Neural cell (in vitro differentiated cells): ENCODE results near the gene CPA3.

Source experiments
- CTCF ChIP-seq: fragments of 450-650 bp; IDR thresholded peaks from 2 replicates; pipeline ENCODE4 v1.5.1; 2014; ENCODE audit warnings: antibody characterized with exemption, mild to moderate bottlenecking, moderate library complexity; ENCODE audit not compliant: poor library complexity, severe bottlenecking
- EP300 ChIP-seq: fragments of 450-650 bp; conservative IDR thresholded peaks from 2 replicates; pipeline ENCODE4 v1.6.1; 2014; ENCODE audit warnings: antibody characterized with exemption, mild to moderate bottlenecking, moderate library complexity; ENCODE audit not compliant: poor library complexity, severe bottlenecking
- EZH2 ChIP-seq: fragments of 200-600, 300-800 bp; shearing (Covaris generic), sonication (generic); IDR thresholded peaks from 2 replicates; pipeline ENCODE4 v1.6.1; 2014; ENCODE audit warnings: antibody characterized with exemption, low read length, borderline replicate concordance, mild to moderate bottlenecking; ENCODE audit not compliant: insufficient read depth, poor library complexity, severe bottlenecking
- MXI1 ChIP-seq: fragments of 450-650 bp; conservative IDR thresholded peaks from 2 replicates; pipeline ENCODE4 v1.6.1; 2014; ENCODE audit warnings: antibody characterized with exemption, mild to moderate bottlenecking; ENCODE audit not compliant: poor library complexity, severe bottlenecking
- POLR2AphosphoS5 ChIP-seq: IDR thresholded peaks from 2 replicates; pipeline ENCODE4 v1.6.1; 2012
- RAD21 ChIP-seq: fragments of 450-650 bp; conservative IDR thresholded peaks from 2 replicates; pipeline ENCODE4 v1.6.1; 2014; ENCODE audit warnings: antibody characterized with exemption, mild to moderate bottlenecking, moderate library complexity
- REST ChIP-seq: IDR thresholded peaks from 2 replicates; pipeline ENCODE4 v1.6.1; 2012; ENCODE audit warnings: borderline replicate concordance
- TAF1 ChIP-seq: IDR thresholded peaks from 2 replicates; pipeline ENCODE4 v1.6.1; 2012; ENCODE audit warnings: low read depth

GRCh38 chr3:148931574-148931973, 66.5 kb downstream of the CPA3 start:
- TF ChIP-seq CTCF (no peak), EZH2 (no peak), TAF1 (no peak), REST (no peak), EP300 (no peak), RAD21 (no peak), MXI1 (no peak), POLR2AphosphoS5 (no peak)
